Epithelial cell of umbilical artery (primary cell): ENCODE results near the gene CRY1. TPM values are rescaled to one million over a fixed set of nuclear protein-coding genes. Genes with fewer than 3 reads are reported as not detected.

Experiments used
- total RNA-seq: library from RNA; depleted of rRNA; stranded (reverse); fragments of >200 nt; gene quantifications from 2 replicates; pipeline ENCODE4 v1.2.3, GENCODE V29; 2014

CRY1 gene
- total RNA-seq, result 13.4 and 15.6 TPM in 2 replicates

GRCh38 chr12:107093417-107094182, at the start of gene CRY1:
Gene CRY1 (minus strand): TSS chr12:107093549. CDS start chr12:107092961, 588 bp downstream.

GRCh38 chr12:106986625-106987389, 106.5 kb downstream of the CRY1 start, which contains the start of gene MTERF2:
Gene MTERF2 (minus strand): TSS chr12:106987146. CDS start chr12:106978714, 8,432 bp downstream.

GRCh38 chr12:106955377-106956047, 137.8 kb downstream of the CRY1 start, which contains the start of gene TMEM263:
Gene TMEM263 (plus strand): TSS chr12:106955907. CDS start chr12:106967117, 11,210 bp downstream.

Other genes starting within 250 kb of the CRY1 start
- gene TMEM263, start 137.6 kb downstream of the CRY1 start, total RNA-seq, result 80.2 and 98.1 TPM in 2 replicates
- gene MTERF2, start 106.4 kb downstream of the CRY1 start, total RNA-seq, result 5.5 and 11.1 TPM in 2 replicates